ENCODE measurements around the gene EXO1. TPM values are rescaled to one million over a fixed set of nuclear protein-coding genes. Genes with fewer than 3 reads are reported as not detected.
"Not testable (repeated sequence)": the region's sequence is repeated elsewhere in the genome, so short reads cannot be mapped to it uniquely, and the experiment has no call there.

EXO1 gene
- 10 to 100 TPM in 3 of 5 donors, 1 to 10 TPM in 2; 6.4 to 18.5 (median 12.9) TPM for polyA plus RNA-seq (ENCODE audit: insufficient read depth in 1 of 5, insufficient read length in 5 of 5, low replicate concordance in 1 of 5)
- long read RNA-seq, donor 1, result 0 reads
- long read RNA-seq, donor 2, result 0 reads
- long read RNA-seq, donor 3, result 0 reads
- long read RNA-seq, donor 4, result 0 reads
- long read RNA-seq, donor 5, result 0 reads
- long read RNA-seq, donor 6, result 0 reads
- long read RNA-seq, donor 7, partial matches to known transcripts, result 0 of 1 reads
- long read RNA-seq, donor 7, other reads (novel, unspliced or antisense), result 0 of 1 reads
- long read RNA-seq, donor 8, result 0 reads

GRCh38 chr1:241847796-241848685 is at the start of gene EXO1:
Gene EXO1, plus strand, starts transcription at chr1:241848204. Its CDS starts 2,222 bp downstream, at chr1:241850426.
- peak; percentile 94 to 95 for DNase-seq

- DNase-seq, result no peak
Observed at GRCh38 chr1:241799416-241799815, 48.6 kb upstream of the EXO1 start.

- no peak for DNase-seq
Observed at GRCh38 chr1:241800640-241801039, 47.4 kb upstream of the EXO1 start.

GRCh38 chr1:241802863-241803262 is 45.1 kb upstream of the EXO1 start:
- DNase-seq, result no peak

- not testable (repeated sequence) for DNase-seq
Observed at GRCh38 chr1:241804706-241805105, 43.3 kb upstream of the EXO1 start.

- DNase-seq, result peak in 1 of 2 donors; percentile 8
Observed at GRCh38 chr1:241808265-241808664, 39.7 kb upstream of the EXO1 start.

GRCh38 chr1:241810769-241811405 is 37.1 kb upstream of the EXO1 start:
- no peak for DNase-seq

- no peak for DNase-seq
Observed at GRCh38 chr1:241813768-241814320, 34.2 kb upstream of the EXO1 start.

- no peak for DNase-seq
Observed at GRCh38 chr1:241816008-241816407, 32.0 kb upstream of the EXO1 start.

GRCh38 chr1:241817331-241817792 is 30.6 kb upstream of the EXO1 start:
- DNase-seq, result no peak

- no peak for DNase-seq
Observed at GRCh38 chr1:241817956-241818612, 29.9 kb upstream of the EXO1 start.

GRCh38 chr1:241819340-241819866 is 28.6 kb upstream of the EXO1 start:
- DNase-seq, result no peak

- DNase-seq, result no peak
Observed at GRCh38 chr1:241821363-241821762, 26.6 kb upstream of the EXO1 start.

- no peak for DNase-seq
Observed at GRCh38 chr1:241822846-241823245, 25.2 kb upstream of the EXO1 start.

- DNase-seq, result no peak
Observed at GRCh38 chr1:241823925-241824324, 24.1 kb upstream of the EXO1 start.

GRCh38 chr1:241825581-241825980 is 22.4 kb upstream of the EXO1 start:
- DNase-seq, result no peak

GRCh38 chr1:241826613-241827012 is 21.4 kb upstream of the EXO1 start:
- DNase-seq, result not testable (repeated sequence)

GRCh38 chr1:241827264-241827663 is 20.7 kb upstream of the EXO1 start:
- no peak for DNase-seq

- DNase-seq, result no peak
Observed at GRCh38 chr1:241828463-241829021, 19.5 kb upstream of the EXO1 start.

- DNase-seq, result no peak
Observed at GRCh38 chr1:241829468-241829867, 18.5 kb upstream of the EXO1 start.
